K562 (cell line): ENCODE measurements around the gene EPM2A. TPM values are rescaled to one million over a fixed set of nuclear protein-coding genes. Genes with fewer than 3 reads are reported as not detected.
"Not testable (repeated sequence)": the region's sequence is repeated elsewhere in the genome, so short reads cannot be mapped to it uniquely, and the experiment has no call there.

Source experiments
- ATAC-seq: fragments of 200-7000 bp; cut with Tn5 transposase; 3 replicates; pipeline ENCODE4 v1.9.1; 2020; ENCODE audit warnings: moderate library complexity
- BruUV-seq: library from RNA; stranded (reverse); fragments of 400-500 nt; replicated peaks from 2 replicates; lab custom pipeline; 2021; lab: Mats Ljungman, UMichigan
- CTCF ChIA-PET: fragments of 300-600 bp; formaldehyde crosslinking; extraction: SDS; loops from one replicate; lab custom pipeline; 2021; ENCODE audit warnings: low intra/inter-chr PET ratio; lab: Yijun Ruan, JAX
- POLR2A ChIA-PET: fragments of 300-600, 350-650 bp; sonication (Branson Sonifier 250); formaldehyde crosslinking; extraction: SDS; loops from one replicate; lab custom pipeline; 2021; ENCODE audit warnings: antibody characterized with exemption, inconsistent platforms; lab: Yijun Ruan, JAX
- DNase-seq, 4 experiments: peaks; one replicate each; pipeline versions ENCODE4 v3.0.0 to v3.0.0-alpha.2; 2011 to 2018; ENCODE audit warnings: low spot score in 3 of 4, mixed read lengths in 3 of 4; ENCODE audit errors: extremely low read depth in 1 of 4
- FAIRE-seq: peaks from 2 replicates; lab custom pipeline; 2011; peaks lifted over from hg19 to GRCh38; lab: Jason Lieb, UNC
- H2AFZ ChIP-seq: 2 replicates; pipeline ENCODE4 v1.6.0; 2011; ENCODE audit warnings: low read depth, low read length, control low read depth, inconsistent platforms
- H3K27ac ChIP-seq: fragments of 200-600 bp; 3 replicates; pipeline ENCODE4 v1.8.0; 2011; ENCODE audit warnings: low read depth, mild to moderate bottlenecking, control low read depth, inconsistent platforms, low read length, moderate library complexity, mixed read lengths; ENCODE audit errors: extremely low read depth
- H3K27me3 ChIP-seq, 2 experiments: fragments of 300-600 bp in 1 of 2; 2 replicates in 1 of 2; 3 replicates in 1 of 2; pipeline versions ENCODE4 v1.6.0 to v1.8.0; 2011; ENCODE audit warnings: inconsistent platforms in 2 of 2, low read length in 2 of 2, mild to moderate bottlenecking in 1 of 2, mixed read lengths in 1 of 2, moderate library complexity in 1 of 2; ENCODE audit not compliant: control insufficient read depth in 2 of 2, insufficient read depth in 2 of 2
- H3K36me3 ChIP-seq: fragments of 300-600 bp; 3 replicates; pipeline ENCODE4 v1.8.0; 2011; ENCODE audit warnings: mild to moderate bottlenecking, low read length, inconsistent platforms; ENCODE audit not compliant: control insufficient read depth, insufficient read depth
- H3K4me1 ChIP-seq, 2 experiments: fragments of 200-600 bp in 1 of 2; replicated peaks in 1 of 2; 2 replicates in 1 of 2; 3 replicates in 1 of 2; pipeline versions ENCODE4 v1.5.1 to v1.8.0; 2011; ENCODE audit warnings: inconsistent platforms in 2 of 2, low read length in 2 of 2, mild to moderate bottlenecking in 1 of 2, mixed read lengths in 1 of 2, moderate library complexity in 1 of 2; ENCODE audit not compliant: control insufficient read depth in 2 of 2, insufficient read depth in 2 of 2
- H3K4me2 ChIP-seq: 2 replicates; pipeline ENCODE4 v1.6.1; 2011; ENCODE audit warnings: low read length, control low read depth, inconsistent platforms, mixed read lengths; ENCODE audit not compliant: insufficient read depth
- H3K4me3 ChIP-seq: fragments of 200-600 bp; sonication (generic), shearing (Covaris generic); 2 replicates; pipeline ENCODE4 v1.5.1; 2016; ENCODE audit warnings: control low read depth, inconsistent platforms
- H3K79me2 ChIP-seq: fragments of 200-600 bp; 3 replicates; pipeline ENCODE4 v1.8.0; 2011; ENCODE audit warnings: low read length, inconsistent platforms; ENCODE audit not compliant: control insufficient read depth, insufficient read depth
- H3K9ac ChIP-seq, 2 experiments: 2 replicates each; pipeline versions ENCODE4 v1.6.0 to v1.6.1; 2011; ENCODE audit warnings: low read depth in 2 of 2, low read length in 2 of 2, control low read depth in 1 of 2, inconsistent platforms in 1 of 2, mild to moderate bottlenecking in 1 of 2, mixed read lengths in 1 of 2; ENCODE audit not compliant: insufficient read depth in 1 of 2
- H3K9me1 ChIP-seq: one replicate; pipeline ENCODE4 v1.6.0; 2011; ENCODE audit warnings: inconsistent platforms, mild to moderate bottlenecking, low read length, moderate library complexity; ENCODE audit not compliant: control insufficient read depth, insufficient read depth
- H3K9me3 ChIP-seq: replicated peaks from 2 replicates; pipeline ENCODE4 v1.5.1; 2011; ENCODE audit warnings: low read depth, low read length, inconsistent platforms; ENCODE audit not compliant: control insufficient read depth, insufficient read depth
- H4K20me1 ChIP-seq: replicated peaks from 2 replicates; pipeline ENCODE4 v1.6.1; 2011; ENCODE audit warnings: low read length, inconsistent platforms, mixed read lengths; ENCODE audit not compliant: control insufficient read depth, insufficient read depth
- BCOR ChIP-seq: fragments of 450-650 bp; IDR thresholded peaks from 2 replicates; pipeline ENCODE4 v1.6.1; 2016
- HOXB6 ChIP-seq: fragments of 250-450 bp; sonication (Bioruptor Pico); IDR thresholded peaks from 2 replicates; pipeline ENCODE4 v1.5.1; 2022; ENCODE audit warnings: mild to moderate bottlenecking, borderline replicate concordance
- KDM1A ChIP-seq, 2 experiments: fragments of 450-650 bp; IDR thresholded peaks; 2 replicates each; pipeline ENCODE4 v1.6.1; 2016; ENCODE audit warnings: mild to moderate bottlenecking in 2 of 2
- MAFK ChIP-seq: IDR thresholded peaks from 2 replicates; pipeline ENCODE4 v1.6.1; 2011; ENCODE audit warnings: low read length, improper control_type of control experiment
- PATZ1 ChIP-seq: fragments of 250-450 bp; sonication (Bioruptor Pico); IDR thresholded peaks from 2 replicates; pipeline ENCODE4 v1.5.0; 2020; ENCODE audit warnings: mild to moderate bottlenecking, borderline replicate concordance
- PBX2 ChIP-seq, 2 experiments: IDR thresholded peaks in 1 of 2; conservative IDR thresholded peaks in 1 of 2; 2 replicates each; pipeline ENCODE4 v1.6.1; 2016; ENCODE audit warnings: low read depth in 2 of 2, mild to moderate bottlenecking in 1 of 2, missing compliant biosample characterization in 1 of 2, missing genetic modification characterization in 1 of 2, moderate library complexity in 1 of 2
- RBM25 ChIP-seq: fragments of 200-400 bp; formaldehyde crosslinking; IDR thresholded peaks from 2 replicates; pipeline ENCODE4 v1.6.1; 2018; ENCODE audit warnings: low read length, low read depth, moderate library complexity; ENCODE audit not compliant: severe bottlenecking
- ZNF146 ChIP-seq: IDR thresholded peaks from one replicate; pipeline ENCODE4 v1.6.1; 2018; ENCODE audit warnings: missing compliant biosample characterization; ENCODE audit not compliant: unreplicated experiment
- ZNF347 ChIP-seq: fragments of 450-650 bp; formaldehyde crosslinking; IDR thresholded peaks from 2 replicates; pipeline ENCODE4 v1.4.0; 2020; ENCODE audit warnings: low read depth, mild to moderate bottlenecking, moderate library complexity
- WGBS: fragments of 100-300 bp; shearing (Covaris generic); methylation state at CpG from one replicate; pipeline ENCODE4 v1.1.6; 2016; ENCODE audit warnings: low coverage, mixed read lengths; ENCODE audit not compliant: insufficient coverage; ENCODE audit errors: missing lambda C conversion rate; 5-methylcytosine and 5-hydroxymethylcytosine counted together
- in situ Hi-C: fragments of 300-500 bp; cut with MboI; formaldehyde crosslinking; loops from 4 replicates; pipeline ENCODE4 v1.15.0; 2018; ENCODE audit warnings: inconsistent platforms, mixed read lengths
- intact Hi-C: fragments of 100-400 bp; cut with micrococcal nuclease; formaldehyde crosslinking; loops from 2 replicates; pipeline ENCODE4 v1.14.2; 2022
- polyA plus RNA-seq, 8 experiments: library from polyadenylated mRNA; depleted of rRNA in 4 of 8; stranded (reverse) in 5 of 8; unstranded in 3 of 8; fragments of >200 nt; fragmentation: Nextera tagmentation in 2 of 8; fragmentation: Illumina TruSeq in 1 of 8; extraction: Ambion mirVana in 2 of 8; extraction: Trizol in 1 of 8; gene quantifications; 2 replicates each; pipeline versions ENCODE4 v1.2.1 to v1.2.3, GENCODE V29; 2011 to 2014; ENCODE audit warnings: inconsistent platforms in 1 of 8, missing spikeins in 1 of 8
- total RNA-seq, 7 experiments: library from RNA; depleted of rRNA in 6 of 7; stranded (reverse); fragments of >200 nt in 6 of 7; fragmentation: Illumina TruSeq in 2 of 7; extraction: Trizol in 2 of 7; gene quantifications; 2 replicates each; pipeline versions ENCODE4 v1.2.1 to v1.2.3, GENCODE V29; 2011 to 2021; ENCODE audit warnings: low replicate concordance in 1 of 7

Gene EPM2A
- total and polyA plus RNA-seq, 9 of the 15 experiments (the other 6 are each of a cell fraction or from before 2014, with no cell fraction given): 0.35 to 5.3 (median 2.5) TPM

- TF ChIP-seq KDM1A (IDR thresholded peaks at IDR 0.05) (peak in 1 of 2 experiments; percentile 38; a peak in 1 of 4 replicates), RBM25 (peak; percentile 30), BCOR (peak; percentile 70), ZNF146 (CRISPR knock-in tag) (peak; percentile 95)
- ATAC-seq, DNase-seq, H3K27ac ChIP-seq, CTCF ChIA-PET, H3K4me3 ChIP-seq, H3K4me2 ChIP-seq, H3K79me2 ChIP-seq, H4K20me1 ChIP-seq, H3K9ac ChIP-seq, H3K27me3 ChIP-seq, H3K9me3 ChIP-seq, H2AFZ ChIP-seq, BruUV-seq, H3K9me1 ChIP-seq, FAIRE-seq, H3K36me3 ChIP-seq: not testable (repeated sequence)
- POLR2A ChIA-PET: interaction anchor here (1.4 kb wide), 1 partner anchor 75 kb away, joined by 4 read pairs; the partner anchor contains the start of gene FBXO30
- intact Hi-C loops: loop anchor here (5.0 to 10.0 kb wide), 4 partner anchors 1145 to 1645 kb away; partner anchors contain the start of gene SF3B5
- 52% methylated on average over 5 of the region's 5 CpGs for WGBS
- peaks cover 9 to 16% of the 10 kb centered on the region in 2 experiments; a peak in 3 of 5 replicates for H3K4me1 ChIP-seq
- in situ Hi-C loops: loop anchor here (5.0 kb wide), 1 partner anchor 73 kb away; the partner anchor contains the start of gene FBXO30
Observed at GRCh38 chr6:145739685-145740084, 4.4 kb upstream of the EPM2A start.

- no peaks in the 10 kb centered on the region for H3K9me3 ChIP-seq
- no peaks in the 10 kb centered on the region; the same call in 2 of the 3 replicates for H3K79me2 ChIP-seq
- FAIRE-seq (no peak), ATAC-seq (no peak), DNase-seq (no peak)
- no peak overlapping the region for H2AFZ ChIP-seq
- H4K20me1 ChIP-seq: no peaks in the 10 kb centered on the region
- in situ Hi-C loops (loop anchor here (5.0 kb wide), 1 partner anchor 74 kb away; the partner anchor contains the start of gene FBXO30), intact Hi-C loops (loop anchor here (5.0 to 10.0 kb wide), 4 partner anchors 1147 to 1643 kb away; partner anchors contain the start of gene SF3B5)
- ChIA-PET POLR2A (no interaction called here), CTCF (no interaction called here)
- H3K4me1 ChIP-seq: peaks cover 16 to 19% of the 10 kb centered on the region in 2 experiments; a peak in 3 of 5 replicates
- H3K4me2 ChIP-seq: no peak overlapping the region
- H3K27me3 ChIP-seq: no peaks in the 10 kb centered on the region
- no peak for TF ChIP-seq HOXB6 (CRISPR knock-in tag)
- TF ChIP-seq PBX2 (CRISPR knock-in tag; IDR thresholded peaks at IDR 0.05; ENCODE audit: low read depth): no peak
- 0 out of 2 replicates have a peak, but pooled peaks have one; percentile 38 for TF ChIP-seq PBX2 (tag; conservative IDR thresholded peaks at IDR 0.05; ENCODE audit: low read depth)
- TF ChIP-seq MAFK: no peak
- no peak for TF ChIP-seq ZNF347 (CRISPR knock-in tag)
- no peak for TF ChIP-seq PATZ1
- H3K27ac ChIP-seq: no peak overlapping the region
- H3K4me3 ChIP-seq: no peak overlapping the region
- H3K9ac ChIP-seq: no peak overlapping the region
- H3K9me1 ChIP-seq: no peaks in the 10 kb centered on the region
- H3K36me3 ChIP-seq: no peaks in the 10 kb centered on the region
- no TSS peak for BruUV-seq
Observed at GRCh38 chr6:145738265-145738664, 2.9 kb upstream of the EPM2A start.
